NCI-H1436 (cell line): Measurements from ENCODE around the gene SLC14A1.
"Not testable (repeated sequence)": the region's sequence is repeated elsewhere in the genome, so short reads cannot be mapped to it uniquely, and the experiment has no call there.

Source experiments
- DNase-seq: peaks from one replicate; lab custom pipeline; 2025; lab: John Stamatoyannopoulos, UW

SLC14A1 gene

GRCh38 chr18:45724601-45725000 is 620 bp downstream of the SLC14A1 start:
- DNase-seq, result no peak

DNA sequence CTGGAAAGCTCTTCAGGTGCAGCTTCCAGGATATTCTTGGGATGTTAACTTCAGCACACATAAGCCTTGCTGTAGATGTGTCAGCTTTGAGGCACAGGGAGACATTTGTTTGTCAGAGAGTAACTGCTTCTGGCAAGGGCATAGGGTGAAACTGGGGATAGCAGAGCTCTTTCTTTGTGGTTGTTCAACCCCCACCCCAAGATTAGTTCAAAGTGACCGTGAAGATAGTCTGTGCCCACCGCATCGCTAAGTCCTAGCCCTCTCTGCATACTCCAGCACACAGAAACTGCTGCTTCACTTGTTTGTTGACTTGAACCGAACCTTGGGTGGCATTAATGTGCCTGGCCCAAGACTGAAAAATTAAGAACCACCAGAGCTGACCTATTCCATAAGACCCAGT is 1.4 kb downstream of the SLC14A1 start:
- no peak for DNase-seq

GRCh38 chr18:45726603-45727002 is 2.6 kb downstream of the SLC14A1 start:
- no peak for DNase-seq

- no peak for DNase-seq
Observed at GRCh38 chr18:45727068-45727467, 3.1 kb downstream of the SLC14A1 start.

- DNase-seq, result no peak
Observed at GRCh38 chr18:45728336-45729010, 4.5 kb downstream of the SLC14A1 start.

GRCh38 chr18:45730832-45731575 is 7.0 kb downstream of the SLC14A1 start:
- DNase-seq, result no peak

DNA sequence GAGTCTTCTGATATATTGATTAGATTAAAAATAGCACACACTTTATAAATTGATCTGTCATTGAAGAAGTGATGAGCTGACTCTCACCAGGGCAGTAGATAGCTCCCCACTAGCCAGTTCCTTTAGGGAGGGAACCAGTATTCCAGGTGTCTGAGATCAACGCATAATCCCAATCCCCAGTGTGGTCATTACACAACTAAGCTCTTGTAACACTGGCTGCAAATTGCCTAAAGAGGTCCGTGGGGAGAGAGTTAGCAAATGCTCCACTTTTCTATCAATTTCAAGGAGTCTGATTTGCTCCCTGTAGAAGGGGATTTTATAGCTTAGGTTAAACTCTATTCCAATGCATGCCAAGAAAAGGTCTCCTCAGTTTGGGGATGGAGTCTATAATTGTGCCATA is 7.7 kb downstream of the SLC14A1 start:
- no peak for DNase-seq

GRCh38 chr18:45733535-45733934 is 9.6 kb downstream of the SLC14A1 start:
- no peak for DNase-seq

GRCh38 chr18:45734505-45734904 is 10.5 kb downstream of the SLC14A1 start:
- DNase-seq, result no peak

DNA sequence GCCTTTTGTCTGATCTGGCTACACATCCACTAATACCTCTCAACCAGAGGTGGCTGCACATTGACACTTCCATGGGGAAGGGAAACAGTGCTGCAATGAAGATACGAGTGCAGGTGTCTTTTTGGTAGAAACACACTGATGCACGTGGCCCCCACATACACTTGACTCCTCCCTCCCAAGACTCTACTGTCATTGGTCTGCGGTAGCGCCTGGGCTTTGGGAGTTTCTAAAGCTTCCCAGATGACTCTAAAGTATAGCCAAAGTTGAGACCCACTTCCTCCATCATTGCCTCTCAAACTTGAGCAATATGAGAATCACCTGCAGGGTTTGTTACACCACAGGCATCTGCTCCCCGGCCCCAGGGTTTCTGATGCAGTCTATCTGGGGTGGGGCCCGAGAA is 11.0 kb downstream of the SLC14A1 start:
- DNase-seq, result no peak

DNA sequence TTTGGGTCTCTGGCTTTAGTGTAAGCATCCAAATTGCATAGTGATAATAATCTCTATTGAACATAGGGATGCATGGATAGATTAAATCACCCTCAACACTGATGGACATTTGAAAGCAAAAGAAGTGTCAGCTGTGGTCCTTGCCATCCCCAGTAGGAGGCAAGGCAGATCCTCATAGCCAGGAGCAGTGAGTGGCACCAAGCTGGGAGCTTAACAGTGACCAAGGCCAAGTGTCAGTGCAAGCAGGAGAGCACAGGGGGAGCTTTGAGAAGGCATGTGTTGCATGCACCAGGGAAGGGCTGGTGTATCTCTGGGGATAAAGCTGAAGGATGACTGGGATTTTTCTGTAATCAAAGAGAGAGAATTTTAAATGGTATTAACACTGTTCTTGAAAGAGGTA is 14.7 kb downstream of the SLC14A1 start:
- no peak for DNase-seq

GRCh38 chr18:45739268-45739667 is 15.3 kb downstream of the SLC14A1 start:
- no peak for DNase-seq

DNA sequence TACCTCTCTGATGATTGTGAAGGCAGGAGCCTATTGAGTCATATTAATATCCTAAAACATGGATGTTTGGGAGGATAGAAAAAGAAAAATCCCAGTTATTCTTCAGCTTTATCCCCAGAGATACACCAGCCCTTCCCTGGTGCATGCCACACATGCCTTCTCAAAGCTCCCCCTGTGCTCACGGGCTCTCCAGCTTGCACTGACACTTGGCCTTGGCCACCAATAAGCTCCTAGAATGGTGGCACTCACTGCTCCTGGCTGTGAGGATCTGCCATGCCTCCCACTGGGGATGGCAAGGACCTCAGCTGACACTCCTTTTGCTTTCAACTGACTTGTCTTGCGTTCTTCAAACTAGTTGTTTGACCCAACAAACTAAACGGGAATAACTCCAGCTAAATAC is 15.9 kb downstream of the SLC14A1 start:
- DNase-seq, result no peak

GRCh38 chr18:45741056-45741455 is 17.1 kb downstream of the SLC14A1 start:
- no peak for DNase-seq

DNA sequence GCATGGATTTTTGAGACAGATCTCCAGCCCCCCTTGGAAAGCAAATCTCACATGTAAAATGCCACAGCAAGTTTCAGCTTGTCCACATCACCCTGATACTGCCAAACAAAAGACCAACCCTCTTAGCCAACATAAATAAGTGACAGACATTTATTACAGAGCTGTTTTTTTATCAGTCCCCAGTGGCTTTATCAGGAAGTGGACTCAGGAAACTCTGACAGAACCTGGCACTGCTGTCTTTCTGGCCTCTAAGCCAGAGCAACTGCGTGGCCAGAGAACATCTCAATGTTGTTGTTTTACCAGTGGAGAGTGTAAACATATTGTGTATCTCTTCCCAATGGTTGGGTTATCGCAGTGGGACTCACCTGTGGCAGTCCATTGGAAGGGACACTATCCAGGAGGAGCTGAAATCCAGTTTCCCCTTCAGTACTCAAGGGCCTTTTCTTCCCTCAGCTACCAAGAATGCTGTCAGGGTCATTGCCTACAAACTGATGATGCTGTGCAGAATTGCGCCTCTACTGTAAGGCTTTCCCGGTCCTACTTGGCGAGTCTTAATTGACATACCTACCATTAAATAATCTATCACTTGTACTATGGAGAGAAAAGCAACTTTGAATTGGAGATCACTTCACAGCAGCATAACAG is 22.0 kb downstream of the SLC14A1 start:
- DNase-seq, result no peak

DNA sequence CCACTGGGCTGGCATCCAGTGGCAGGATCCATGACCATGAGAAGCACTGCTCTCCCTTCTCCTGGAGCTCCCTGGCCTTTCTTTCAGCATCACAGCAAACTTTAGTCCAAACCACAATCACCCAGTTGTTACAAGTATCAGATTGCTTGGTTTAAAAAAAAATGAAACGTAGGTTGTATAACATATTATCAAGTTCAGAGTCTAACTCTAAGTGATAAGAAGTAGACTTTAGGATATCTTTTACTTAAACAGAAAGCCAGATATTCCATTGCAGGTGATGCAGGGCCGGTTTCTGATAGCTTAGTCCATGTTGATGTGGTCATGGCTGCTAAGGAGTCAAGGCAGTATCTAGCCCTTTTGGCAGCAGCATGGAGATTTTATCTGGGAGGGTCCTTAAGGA is 24.5 kb downstream of the SLC14A1 start:
- no peak for DNase-seq

DNA sequence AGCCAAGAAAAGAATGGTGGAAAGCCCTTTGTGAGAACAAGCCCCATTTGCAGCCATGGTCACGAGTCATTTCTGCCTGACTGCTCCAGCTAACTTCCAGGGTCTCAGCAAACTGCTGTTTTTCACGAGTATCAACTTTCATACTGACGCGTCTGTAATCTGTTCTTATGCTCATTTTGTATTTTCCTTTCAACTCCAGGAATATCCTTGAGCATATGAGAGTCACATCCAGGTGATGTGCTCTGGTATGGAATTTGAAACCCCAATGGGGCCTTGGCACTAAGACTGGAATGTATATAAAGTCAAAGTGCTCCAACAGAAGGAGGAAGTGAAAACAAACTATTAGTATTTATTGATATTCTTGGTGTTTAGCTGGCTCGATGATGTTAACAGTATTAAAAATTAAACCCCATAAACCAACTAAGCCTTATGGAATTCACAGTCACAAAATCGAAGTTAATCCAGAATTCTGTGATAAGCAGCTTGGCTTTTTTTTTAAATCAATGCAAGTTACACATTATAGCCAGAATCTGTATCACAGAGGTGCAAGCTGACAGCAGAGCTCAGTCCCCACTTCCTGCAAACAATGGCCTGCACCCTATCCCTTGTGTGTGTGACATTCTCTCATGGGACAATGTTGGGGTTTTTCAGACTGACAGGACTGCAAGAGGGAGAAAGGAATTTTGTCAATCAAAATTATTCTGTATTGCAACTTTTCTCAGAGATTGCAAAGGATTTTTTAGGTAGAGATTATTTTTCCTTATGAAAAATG is 26.1 kb downstream of the SLC14A1 start:
- DNase-seq, result no peak

DNA sequence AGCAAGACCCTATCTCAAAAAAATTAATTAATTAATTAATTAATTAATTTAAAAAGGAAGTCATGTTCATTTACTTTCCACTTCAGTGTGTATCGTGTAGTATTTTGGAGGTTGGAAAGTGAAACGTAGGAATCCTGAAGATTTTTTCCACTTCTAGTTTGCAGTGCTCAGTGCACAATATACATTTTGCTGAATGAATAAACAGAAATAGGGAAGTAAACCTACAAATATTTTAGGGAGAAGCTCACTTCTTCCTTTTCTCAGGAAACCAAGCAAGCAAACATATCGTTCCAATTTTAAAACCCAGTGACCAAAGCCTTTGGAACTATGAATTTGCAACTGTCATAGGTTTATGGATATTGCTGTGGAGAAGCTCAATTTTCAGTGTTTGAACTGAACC is 27.8 kb downstream of the SLC14A1 start:
- no peak for DNase-seq

- DNase-seq, result no peak
Observed at GRCh38 chr18:45752681-45753080, 28.7 kb downstream of the SLC14A1 start.

DNA sequence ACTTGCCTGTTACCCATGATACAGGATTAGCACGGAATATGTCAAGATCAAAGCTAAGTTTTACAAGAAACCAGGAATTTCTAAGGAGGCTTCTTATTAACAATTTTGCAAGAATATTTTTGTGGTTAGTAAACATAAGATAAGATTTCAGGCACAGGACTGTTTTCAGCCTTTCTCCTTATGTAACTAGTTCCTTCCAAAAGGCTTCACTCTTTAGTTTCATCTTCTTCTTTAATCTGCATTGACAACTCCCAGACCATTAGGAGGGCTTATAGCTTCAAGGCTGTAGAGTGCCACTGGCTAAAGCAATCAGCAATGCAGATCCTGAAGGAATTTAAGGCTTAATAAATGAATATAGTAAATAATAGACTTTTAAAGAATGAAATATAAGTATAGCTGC is 29.3 kb downstream of the SLC14A1 start:
- DNase-seq, result no peak

DNA sequence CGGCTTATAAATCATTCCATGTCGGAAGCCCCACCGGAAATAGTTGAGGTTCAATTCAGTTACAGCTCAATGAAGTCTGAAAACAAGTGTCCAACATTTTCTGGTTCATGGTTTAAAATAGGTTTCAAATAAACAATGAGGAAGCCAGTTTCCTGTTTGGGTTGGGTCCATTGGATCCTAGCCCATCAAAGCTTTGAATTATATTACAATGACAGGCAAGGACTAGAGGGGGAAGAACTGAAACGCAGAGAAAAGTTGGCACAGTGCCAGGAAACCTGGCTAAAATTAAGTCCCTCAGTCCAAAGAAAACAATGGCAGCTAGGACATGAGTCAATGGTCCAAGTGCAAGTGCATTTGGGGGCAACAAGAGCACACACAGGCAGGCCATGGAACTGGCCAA is 32.0 kb downstream of the SLC14A1 start:
- DNase-seq, result no peak

DNA sequence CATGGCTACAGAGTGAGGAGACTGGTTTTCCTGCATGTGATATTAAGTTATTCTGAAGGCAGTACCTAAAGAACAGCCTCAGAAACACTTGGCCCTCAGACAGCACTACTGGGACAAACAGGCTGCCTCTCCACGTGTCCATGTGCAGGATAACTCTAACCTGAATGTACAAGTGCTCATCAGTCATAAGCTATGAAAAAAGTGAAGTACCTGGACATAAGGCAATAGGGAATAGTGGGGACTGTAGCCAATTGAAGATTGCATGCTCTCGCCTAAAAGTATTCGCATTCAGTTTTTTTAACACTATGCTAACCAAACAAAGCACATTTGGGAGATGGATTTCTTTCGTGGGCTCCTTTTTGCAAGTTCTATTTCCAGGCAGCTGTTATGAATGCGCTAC is 33.0 kb downstream of the SLC14A1 start:
- DNase-seq, result no peak

DNA sequence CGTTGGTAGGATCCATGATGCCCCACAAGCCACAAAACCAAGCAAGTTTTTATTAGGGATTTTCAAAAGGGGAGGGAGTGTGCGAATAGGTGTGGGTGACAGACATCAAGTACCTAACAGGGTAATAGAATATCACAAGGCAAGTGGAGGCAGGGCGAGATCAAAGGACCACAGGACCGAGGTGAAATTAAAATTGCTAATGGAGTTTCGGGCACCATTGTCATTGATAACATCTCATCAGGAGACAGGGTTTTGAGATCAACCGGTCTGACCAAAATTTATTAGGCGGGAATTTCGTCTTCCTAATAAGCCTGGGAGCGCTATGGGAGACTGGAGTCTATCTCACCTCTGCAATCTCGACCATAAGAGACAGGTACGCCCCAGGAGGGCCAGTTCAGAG is 33.7 kb downstream of the SLC14A1 start:
- DNase-seq, result not testable (repeated sequence)
